Pancreas (tissue), 10 donors: Measurements from ENCODE around the gene MIER2. TPM values are rescaled to one million over a fixed set of nuclear protein-coding genes. Genes with fewer than 3 reads are reported as not detected.

Experiments
- ATAC-seq, 4 donors: fragments of 200-7000 bp; cut with Tn5 transposase; one replicate each; pipeline versions ENCODE4 v1.8.0 to v1.9.1; 2020; ENCODE audit warnings: mild to moderate bottlenecking in 4 of 4, moderate library complexity in 4 of 4
- DNase-seq, 6 donors: peaks; one replicate each; pipeline ENCODE4 v3.0.0-alpha.2; 2020
- FAIRE-seq: peaks from 2 replicates; lab custom pipeline; 2012; peaks lifted over from hg19 to GRCh38; lab: Jason Lieb, UNC
- H3K27ac ChIP-seq, 4 donors: fragments of 200-600 bp; sonication (generic); 1 replicate in 3 of 4; 2 replicates in 1 of 4; pipeline versions ENCODE4 v1.5.0 to v1.8.0; 2020
- H3K27me3 ChIP-seq, 4 donors: fragments of 200-600 bp; one replicate each; pipeline ENCODE4 v1.8.0; 2021
- H3K36me3 ChIP-seq, 3 donors: fragments of 200-600 bp; sonication (generic) in 1 of 3; one replicate each; pipeline versions ENCODE4 v1.5.0 to v1.8.0; 2020 to 2021
- H3K4me1 ChIP-seq, 3 donors: fragments of 200-600 bp; one replicate each; pipeline ENCODE4 v1.8.0; 2021
- H3K4me3 ChIP-seq, 4 donors: fragments of 200-600 bp; sonication (generic) in 2 of 4; one replicate each; pipeline versions ENCODE4 v1.5.0 to v1.8.0; 2020 to 2021
- H3K9me3 ChIP-seq, 4 donors: fragments of 200-600 bp; one replicate each; pipeline ENCODE4 v1.8.0; 2021
- CTCF ChIP-seq, 4 donors: fragments of 200-600 bp; sonication (generic) in 3 of 4; IDR thresholded peaks; one replicate each; pipeline versions ENCODE4 v1.5.0 to v1.8.0; 2021; ENCODE audit warnings: antibody characterized with exemption in 4 of 4
- WGBS, 2 donors: extraction: QIAGEN DNeasy Blood & Tissue Kit; methylation state at CpG; one replicate each; pipeline ENCODE4 v1.1.7; 2013; 5-methylcytosine and 5-hydroxymethylcytosine counted together
- intact Hi-C, 3 donors: fragments of 100-400 bp; cut with DNase I; formaldehyde crosslinking; loops; one replicate each; pipeline versions ENCODE4 v1.11.1 to v1.14.2; 2022
- polyA plus RNA-seq, 2 donors: library from polyadenylated mRNA; stranded (reverse); fragments of 200-250 nt; gene quantifications; one replicate each; pipeline ENCODE4 v1.2.3, GENCODE V29; 2013
- total RNA-seq, 6 donors: library from RNA; stranded (reverse); fragmentation: NEBNext Ultra II Directional in 4 of 6; extraction: Animal tissue kit (Norgen Biotek cat#: 25700) in 4 of 6; gene quantifications; one replicate each; pipeline versions ENCODE4 v1.2.1 to v1.2.4, GENCODE V29; 2021 to 2023
- donor health status: healthy with polysubstance abuse.
- donor health status: DM: no; HTN: no; CAD: no; lungs with moderate emphysema.
- donor health status: DM: no; HTN: no; CAD: no.
- donor health status: control.
- donor health status: control.
- donor health status: Bipolar disorder and iron deficiency.
- donor health status: DM: yes; HTN: yes; CAD: no.
- donor health status: DM: no; HTN: no; CAD: no.
- donor health status: DM: no; HTN: no; CAD: no.
- donor health status: DM: yes; HTN: yes; CAD: no.

Gene MIER2
- total and polyA plus RNA-seq, 8 donors: 6.9 to 20.1 (median 9.9) TPM

- no peak for TF ChIP-seq CTCF (IDR thresholded peaks at IDR 0.05)
- no peak overlapping the region for H3K27ac ChIP-seq
- H3K4me1 ChIP-seq: no peaks in the 10 kb centered on the region
- H3K9me3 ChIP-seq: no peaks in the 10 kb centered on the region
- H3K36me3 ChIP-seq: no peaks in the 10 kb centered on the region
- no peak overlapping the region for H3K4me3 ChIP-seq
- 69 to 77% methylated on average over 14 of the region's 14 CpGs for WGBS, 2 donors
- ATAC-seq (no peak), DNase-seq (no peak), FAIRE-seq (no peak)
- no peaks in the 10 kb centered on the region for H3K27me3 ChIP-seq
- intact Hi-C loops: no loop called here
These were observed 23.0 kb upstream of the MIER2 start for GRCh38 chr19:367561-367960.

DNA sequence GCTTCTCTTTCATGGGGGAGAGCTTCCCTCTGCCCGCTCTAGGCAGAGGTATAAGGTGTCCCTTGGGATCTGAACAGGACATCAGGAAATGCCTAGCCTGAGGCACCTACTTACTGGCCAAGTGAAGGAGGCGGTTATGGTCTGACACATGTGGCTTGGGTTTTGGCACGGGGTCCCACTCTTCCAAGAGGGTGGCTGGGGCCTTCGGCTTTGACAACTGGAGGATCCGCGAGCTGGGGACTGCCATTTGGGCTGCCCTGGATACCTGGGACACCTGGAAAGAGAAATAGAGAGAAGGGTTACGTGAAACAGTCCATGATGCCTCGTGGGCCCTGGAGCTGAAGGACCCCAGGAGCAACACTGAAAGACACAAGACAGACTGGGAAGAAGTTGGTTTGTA, 22.4 kb upstream of the MIER2 start:
- H3K27ac ChIP-seq: no peak overlapping the region
- ATAC-seq: no peak
- H3K4me1 ChIP-seq: no peaks in the 10 kb centered on the region
- no peak overlapping the region for H3K4me3 ChIP-seq
- H3K9me3 ChIP-seq: no peaks in the 10 kb centered on the region
- TF ChIP-seq CTCF (IDR thresholded peaks at IDR 0.05): no peak
- WGBS, 2 donors: 77 to 89% methylated on average over 8 of the region's 8 CpGs
- intact Hi-C loops: no loop called here
- FAIRE-seq: no peak
- H3K27me3 ChIP-seq: no peaks in the 10 kb centered on the region
- DNase-seq: no peak
- no peaks in the 10 kb centered on the region for H3K36me3 ChIP-seq

- Histone ChIP-seq H3K4me3 (no peak overlapping the region), H3K4me1 (no peaks in the 10 kb centered on the region), H3K27ac (no peak overlapping the region), H3K9me3 (no peaks in the 10 kb centered on the region), H3K27me3 (no peaks in the 10 kb centered on the region), H3K36me3 (no peaks in the 10 kb centered on the region)
- no peak for DNase-seq
- ATAC-seq: no peak
- TF ChIP-seq CTCF (IDR thresholded peaks at IDR 0.05): no peak
- FAIRE-seq: no peak
- WGBS, 2 donors: 75 to 83% methylated on average over 17 of the region's 17 CpGs
- intact Hi-C loops: no loop called here
These were observed 21.7 kb upstream of the MIER2 start for GRCh38 chr19:366205-366783.

DNA sequence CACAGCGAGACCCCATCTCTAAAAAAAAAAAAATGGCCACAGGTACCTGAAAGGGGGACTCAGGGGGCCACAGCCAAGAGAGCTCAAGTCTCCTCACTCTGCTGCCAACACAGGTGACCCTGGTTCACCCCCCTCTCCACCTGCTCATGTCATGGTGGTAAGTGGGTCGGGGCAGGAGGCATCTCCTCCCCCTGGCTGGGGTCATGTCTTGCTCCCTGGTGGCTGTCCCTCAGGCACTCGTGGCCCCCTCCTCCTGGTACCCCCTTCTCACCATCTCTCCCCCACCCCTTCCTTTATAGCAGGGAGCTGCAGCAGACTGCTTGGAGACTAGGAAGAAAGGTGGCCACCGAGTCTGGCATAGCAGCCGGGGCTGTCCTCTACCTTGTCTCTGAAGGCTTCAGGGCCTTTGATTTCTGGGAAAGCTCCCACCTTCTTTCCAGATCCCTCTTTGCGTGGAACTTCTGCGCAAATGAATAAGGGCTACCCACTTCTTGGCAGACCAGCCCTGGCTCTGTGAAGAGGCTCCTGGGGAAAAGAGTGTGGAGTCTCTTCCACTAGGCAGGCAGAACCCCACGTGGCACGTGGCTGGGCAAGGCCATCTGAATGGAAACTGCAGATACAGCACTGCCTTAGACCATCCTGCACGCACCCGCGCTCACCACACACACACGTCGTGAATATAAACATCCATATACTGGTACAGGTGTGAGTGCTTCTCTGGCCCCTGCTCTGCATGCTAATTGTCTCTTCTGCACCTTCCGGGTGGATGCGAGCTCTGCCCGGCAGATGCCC, 20.1 kb upstream of the MIER2 start:
- DNase-seq: no peak
- ATAC-seq: no peak
- no peaks in the 10 kb centered on the region for H3K4me1 ChIP-seq
- no peaks in the 10 kb centered on the region for H3K36me3 ChIP-seq
- no peak overlapping the region for H3K4me3 ChIP-seq
- no peak for FAIRE-seq
- no peaks in the 10 kb centered on the region for H3K9me3 ChIP-seq
- 44 to 50% methylated on average over 17 of the region's 17 CpGs for WGBS, 2 donors
- intact Hi-C loops: no loop called here
- no peak overlapping the region for H3K27ac ChIP-seq
- H3K27me3 ChIP-seq: no peaks in the 10 kb centered on the region
- no peak for TF ChIP-seq CTCF (IDR thresholded peaks at IDR 0.05)

- no peak overlapping the region for H3K4me3 ChIP-seq
These were observed 18.1 kb upstream of the MIER2 start for GRCh38 chr19:362683-363082.

More at GRCh38 chr19:362683-363082, 18.1 kb upstream of the MIER2 start:
- FAIRE-seq: no peak
- ATAC-seq: no peak
- Histone ChIP-seq H3K4me1 (no peaks in the 10 kb centered on the region), H3K27me3 (no peaks in the 10 kb centered on the region), H3K27ac (no peak overlapping the region), H3K9me3 (no peaks in the 10 kb centered on the region), H3K36me3 (no peaks in the 10 kb centered on the region)
- WGBS, 2 donors: 67 to 76% methylated on average over 11 of the region's 11 CpGs
- no peak for DNase-seq
- no peak for TF ChIP-seq CTCF (IDR thresholded peaks at IDR 0.05)
- intact Hi-C loops: no loop called here
